Fibroblast of villous mesenchyme (primary cell): Measurements from ENCODE around the gene SLC2A14. TPM values are rescaled to one million over a fixed set of nuclear protein-coding genes. Genes with fewer than 3 reads are reported as not detected.
"Not testable (repeated sequence)": the region's sequence is repeated elsewhere in the genome, so short reads cannot be mapped to it uniquely, and the experiment has no call there.

Experiments
- DNase-seq: peaks from one replicate; pipeline ENCODE4 v3.0.0-alpha.2; 2010; ENCODE audit warnings: low read depth
- H3K4me3 ChIP-seq: 2 replicates; pipeline ENCODE4 v1.5.1; 2011; ENCODE audit warnings: low read depth, mild to moderate bottlenecking, low read length
- CTCF ChIP-seq: IDR thresholded peaks from 2 replicates; pipeline ENCODE4 v1.5.1; 2012; ENCODE audit warnings: low read depth, mild to moderate bottlenecking, low read length; ENCODE audit not compliant: insufficient read depth
- small RNA-seq: library from RNA; depleted of rRNA; stranded (forward); fragments of <200 nt; gene quantifications from one replicate; pipeline ENCODE3, GENCODE V24; 2012
- total RNA-seq: library from RNA; depleted of rRNA; stranded (reverse); fragments of >200 nt; gene quantifications from 2 replicates; pipeline ENCODE4 v1.2.3, GENCODE V29; 2012

The SLC2A14 gene
- total RNA-seq, 1 donor = under 0.01 TPM

GRCh38 chr12:7787574-7788293 is 85.0 kb downstream of the SLC2A14 start:
- no peak for DNase-seq
- TF ChIP-seq CTCF = no peak
- H3K4me3 ChIP-seq = no peak overlapping the region

- H3K4me3 ChIP-seq = no peak overlapping the region
- no peak for TF ChIP-seq CTCF
- DNase-seq = no peak
These were observed 88.0 kb downstream of the SLC2A14 start for GRCh38 chr12:7784701-7785100.

GRCh38 chr12:7783433-7783832 is 89.3 kb downstream of the SLC2A14 start:
- not testable (repeated sequence) for H3K4me3 ChIP-seq, DNase-seq

- no peak for DNase-seq
- no peak overlapping the region for H3K4me3 ChIP-seq
- TF ChIP-seq CTCF = no peak
These were observed 90.7 kb downstream of the SLC2A14 start for GRCh38 chr12:7782055-7782454.

GRCh38 chr12:7781274-7781673 is 91.4 kb downstream of the SLC2A14 start:
- no peak for DNase-seq
- no peak for TF ChIP-seq CTCF
- H3K4me3 ChIP-seq = no peak overlapping the region

GRCh38 chr12:7769999-7770398 is 102.7 kb downstream of the SLC2A14 start:
- no peak overlapping the region for H3K4me3 ChIP-seq
- TF ChIP-seq CTCF = no peak
- DNase-seq = no peak

Small RNAs within 50 kb of the gene (small RNA-seq; reads per million reads assigned to genes)
- not detected for gene RF00019

Other genes starting within 250 kb of the SLC2A14 start
- gene APOBEC1, start 207.0 kb downstream of the SLC2A14 start, total RNA-seq = not detected in 2 replicates
- gene GDF3, start 177.1 kb downstream of the SLC2A14 start, total RNA-seq = not detected in 2 replicates
- not detected in 2 replicates for gene DPPA3, start 161.5 kb downstream of the SLC2A14 start, total RNA-seq
- gene CLEC4C, start 125.5 kb downstream of the SLC2A14 start, total RNA-seq = not detected in 2 replicates
- gene NANOGNB, start 107.7 kb downstream of the SLC2A14 start, total RNA-seq = not detected in 2 replicates
- gene NANOG, start 83.5 kb downstream of the SLC2A14 start, total RNA-seq = not detected in 2 replicates
- gene SLC2A3, start 63.3 kb upstream of the SLC2A14 start, total RNA-seq = 65.4 and 91.5 TPM in 2 replicates
- 8.2 and 8.4 TPM in 2 replicates for gene FOXJ2, start 159.8 kb upstream of the SLC2A14 start, total RNA-seq
- gene C3AR1, start 193.4 kb upstream of the SLC2A14 start, total RNA-seq = under 0.01 TPM in 2 replicates
- 45.1 and 76.4 TPM in 2 replicates for gene NECAP1, start 209.4 kb upstream of the SLC2A14 start, total RNA-seq